ENCODE results near the gene LRTM2. TPM values are rescaled to one million over a fixed set of nuclear protein-coding genes. Genes with fewer than 3 reads are reported as not detected.

Gene LRTM2
- not detected for total RNA-seq

DNA sequence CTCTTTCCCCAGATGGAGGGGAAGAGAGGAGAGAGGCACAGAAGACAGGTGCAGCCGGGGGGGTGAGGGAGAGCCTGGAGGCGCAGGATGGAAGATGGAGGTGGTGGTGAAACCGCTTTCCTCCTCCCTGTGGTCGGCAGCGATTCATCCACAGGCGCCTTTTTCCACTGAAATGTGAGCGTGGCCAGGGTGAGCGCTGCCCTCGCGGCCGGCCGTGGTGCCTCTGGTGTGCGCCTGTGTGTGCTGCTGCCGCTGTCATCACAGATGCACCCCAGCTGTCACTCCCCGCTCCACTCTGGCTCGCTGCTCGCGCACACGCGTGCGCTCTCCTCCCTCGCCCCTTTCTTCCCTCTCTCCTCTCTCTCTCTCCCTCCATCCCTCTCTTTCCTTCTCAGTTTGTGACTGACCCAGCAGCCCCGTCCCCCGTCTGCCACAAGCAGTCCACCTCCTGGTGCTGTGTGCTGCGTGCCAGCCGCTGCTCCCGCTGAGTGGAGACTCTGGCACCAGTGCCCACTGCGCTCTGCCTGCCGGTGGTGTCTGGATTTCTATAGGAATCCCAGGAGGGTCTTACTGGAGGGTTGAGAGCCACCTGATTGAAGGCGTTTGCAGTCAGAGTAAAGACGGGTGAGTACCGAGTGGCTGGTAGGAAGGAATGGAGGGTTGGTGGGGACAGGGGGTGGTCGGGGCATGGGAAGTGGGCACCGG, at the start of gene LRTM2:
Gene LRTM2 (plus strand): TSS at position 375 of the 705 bp plus-strand sequence. CDS start 7,584 bp downstream, outside the sequence.
- Histone ChIP-seq H3K4me3 (no peak within 1 kb of the TSS), H3K4me1 (no peaks in the 10 kb centered on the region), H3K27me3 (no peaks in the 10 kb centered on the region), H3K9me3 (no peaks in the 10 kb centered on the region), H3K36me3 (no peaks in the 10 kb centered on the region), H3K27ac (no peak within 1 kb of the TSS)
- DNase-seq (ENCODE audit: extremely low spot score in 2 of 2): no peak
- intact Hi-C loops (cut with DNase I): no loop called here
- TF ChIP-seq POLR2AphosphoS5 (IDR thresholded peaks at IDR 0.05; ENCODE audit: insufficient read depth in 1 of 2, low read depth in 1 of 2): no peak
- TF ChIP-seq POLR2A (IDR thresholded peaks at IDR 0.05): no peak
- TF ChIP-seq, protein P1, sequence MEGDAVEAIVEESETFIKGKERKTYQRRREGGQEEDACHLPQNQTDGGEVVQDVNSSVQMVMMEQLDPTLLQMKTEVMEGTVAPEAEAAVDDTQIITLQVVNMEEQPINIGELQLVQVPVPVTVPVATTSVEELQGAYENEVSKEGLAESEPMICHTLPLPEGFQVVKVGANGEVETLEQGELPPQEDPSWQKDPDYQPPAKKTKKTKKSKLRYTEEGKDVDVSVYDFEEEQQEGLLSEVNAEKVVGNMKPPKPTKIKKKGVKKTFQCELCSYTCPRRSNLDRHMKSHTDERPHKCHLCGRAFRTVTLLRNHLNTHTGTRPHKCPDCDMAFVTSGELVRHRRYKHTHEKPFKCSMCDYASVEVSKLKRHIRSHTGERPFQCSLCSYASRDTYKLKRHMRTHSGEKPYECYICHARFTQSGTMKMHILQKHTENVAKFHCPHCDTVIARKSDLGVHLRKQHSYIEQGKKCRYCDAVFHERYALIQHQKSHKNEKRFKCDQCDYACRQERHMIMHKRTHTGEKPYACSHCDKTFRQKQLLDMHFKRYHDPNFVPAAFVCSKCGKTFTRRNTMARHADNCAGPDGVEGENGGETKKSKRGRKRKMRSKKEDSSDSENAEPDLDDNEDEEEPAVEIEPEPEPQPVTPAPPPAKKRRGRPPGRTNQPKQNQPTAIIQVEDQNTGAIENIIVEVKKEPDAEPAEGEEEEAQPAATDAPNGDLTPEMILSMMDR (IDR thresholded peaks at IDR 0.05): no peak

DNA sequence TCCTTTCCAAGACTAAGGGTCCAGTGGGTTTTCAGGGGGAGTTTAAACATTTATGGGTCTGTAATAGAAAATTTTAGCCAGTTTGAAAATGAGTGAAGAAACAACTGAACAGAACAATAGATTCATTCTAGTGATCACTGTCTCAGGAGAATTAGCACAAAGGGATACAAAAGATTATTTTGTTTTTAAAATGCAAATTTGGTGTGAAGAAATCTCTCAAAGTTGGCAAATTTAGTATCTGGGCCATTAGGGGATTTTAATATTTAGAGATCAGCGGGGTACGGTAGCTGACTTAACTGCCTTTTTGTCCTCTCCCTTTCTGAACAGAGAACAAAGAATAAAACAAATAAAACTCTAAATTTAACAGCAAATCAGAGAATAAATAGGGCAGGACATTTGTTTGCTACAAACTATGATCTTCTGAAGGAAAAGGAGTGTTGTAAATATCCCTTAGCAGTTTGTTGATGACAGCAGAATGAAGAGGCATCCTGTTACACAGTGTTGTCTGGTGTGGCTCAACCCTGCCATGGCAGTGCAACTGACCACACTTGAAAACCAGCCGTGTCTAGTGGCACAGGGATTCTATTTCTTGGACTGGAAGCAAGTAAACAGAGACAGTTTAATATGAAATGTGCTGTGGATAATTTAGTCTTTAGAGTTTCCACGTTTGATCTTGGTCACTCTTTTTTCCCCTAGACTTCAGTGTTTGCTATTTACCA, 46.3 kb upstream of the LRTM2 start:
- Histone ChIP-seq H3K27ac (no peak overlapping the region), H3K27me3 (no peaks in the 10 kb centered on the region), H3K36me3 (no peaks in the 10 kb centered on the region), H3K4me3 (no peak overlapping the region), H3K4me1 (peaks cover 4% of the 10 kb centered on the region), H3K9me3 (no peaks in the 10 kb centered on the region)
- TF ChIP-seq POLR2AphosphoS5 (IDR thresholded peaks at IDR 0.05; ENCODE audit: insufficient read depth in 1 of 2, low read depth in 1 of 2) (no peak), POLR2A (IDR thresholded peaks at IDR 0.05) (no peak)
- TF ChIP-seq, protein P1 (IDR thresholded peaks at IDR 0.05): no peak
- no peak for DNase-seq (ENCODE audit: extremely low spot score in 2 of 2)
- intact Hi-C loops (cut with DNase I): no loop called here

GRCh38 chr12:1776170-1776921, 44.0 kb upstream of the LRTM2 start:
- H3K27ac ChIP-seq: no peak overlapping the region
- DNase-seq (ENCODE audit: extremely low spot score in 2 of 2): no peak
- no peaks in the 10 kb centered on the region for H3K27me3 ChIP-seq
- peaks cover 13% of the 10 kb centered on the region for H3K4me1 ChIP-seq
- H3K9me3 ChIP-seq: no peaks in the 10 kb centered on the region
- H3K4me3 ChIP-seq: no peak overlapping the region
- intact Hi-C loops (cut with DNase I): no loop called here
- peaks cover 0 to 5% of the 10 kb centered on the region in 2 donors for H3K36me3 ChIP-seq
- TF ChIP-seq, protein P1 (IDR thresholded peaks at IDR 0.05): no peak
- no peak for TF ChIP-seq POLR2AphosphoS5 (IDR thresholded peaks at IDR 0.05; ENCODE audit: insufficient read depth in 1 of 2, low read depth in 1 of 2)
- no peak for TF ChIP-seq POLR2A (IDR thresholded peaks at IDR 0.05)

DNA sequence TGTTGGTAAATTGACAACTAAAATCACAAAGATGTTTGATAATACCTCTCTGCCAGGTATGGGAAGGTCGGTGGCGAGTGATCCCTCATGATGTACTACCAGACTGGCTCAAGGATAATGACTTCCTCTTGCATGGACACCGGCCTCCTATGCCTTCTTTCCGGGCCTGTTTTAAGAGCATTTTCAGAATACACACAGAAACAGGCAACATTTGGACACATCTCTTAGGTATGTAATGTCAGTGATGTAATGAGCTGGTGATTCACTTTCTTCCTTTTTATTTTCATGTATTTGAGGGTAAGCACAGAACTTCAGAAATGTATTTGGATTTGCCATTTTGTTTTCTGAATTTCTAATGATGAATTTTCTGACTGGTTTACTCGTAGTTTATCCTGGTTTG, 42.6 kb upstream of the LRTM2 start:
- peaks cover 13% of the 10 kb centered on the region for H3K4me1 ChIP-seq
- DNase-seq (ENCODE audit: extremely low spot score in 2 of 2): no peak

More for the DNA sequence above, 42.6 kb upstream of the LRTM2 start:
- Histone ChIP-seq H3K4me3 (no peak overlapping the region), H3K9me3 (no peaks in the 10 kb centered on the region), H3K27ac (no peak overlapping the region), H3K27me3 (no peaks in the 10 kb centered on the region), H3K36me3 (peaks cover 0 to 9% of the 10 kb centered on the region in 2 donors)
- intact Hi-C loops (cut with DNase I): no loop called here
- TF ChIP-seq, protein P1 (IDR thresholded peaks at IDR 0.05): no peak
- no peak for TF ChIP-seq POLR2AphosphoS5 (IDR thresholded peaks at IDR 0.05; ENCODE audit: insufficient read depth in 1 of 2, low read depth in 1 of 2)
- TF ChIP-seq POLR2A (IDR thresholded peaks at IDR 0.05): no peak

All from vagina (tissue), 2 donors.